PC-9 (cell line): ENCODE data around the gene TGM6. TPM values are rescaled to one million over a fixed set of nuclear protein-coding genes. Genes with fewer than 3 reads are reported as not detected.

ENCODE experiments used
- BruUV-seq: library from RNA; stranded (reverse); fragments of 400-500 nt; replicated peaks from 2 replicates; lab custom pipeline; 2021; lab: Mats Ljungman, UMichigan
- CTCF ChIA-PET: fragments of 300-600 bp; sonication (Branson Sonifier 250); formaldehyde crosslinking; loops from one replicate; lab custom pipeline; 2022; ENCODE audit warnings: antibody characterized with exemption; lab: Charles Lee
- POLR2A ChIA-PET: fragments of 300-600 bp; sonication (Branson Sonifier 250); formaldehyde crosslinking; loops from one replicate; lab custom pipeline; 2022; ENCODE audit warnings: antibody characterized with exemption; ENCODE audit not compliant: unreplicated experiment; lab: Charles Lee
- DNase-seq, 2 experiments: peaks; one replicate each; pipeline versions ENCODE4 v3.0.0 to v3.0.0-alpha.2; 2015 to 2022; ENCODE audit warnings: mixed read lengths in 1 of 2
- H2AFZ ChIP-seq: fragments of 200-600 bp; sonication (generic); 2 replicates; pipeline ENCODE4 v1.8.1; 2017; ENCODE audit warnings: antibody characterized with exemption
- H3F3A ChIP-seq: fragments of 200-600 bp; sonication (generic); 2 replicates; pipeline ENCODE4 v1.8.1; 2017; ENCODE audit warnings: antibody characterized with exemption, mild to moderate bottlenecking, low read depth; ENCODE audit not compliant: insufficient read depth
- H3K27ac ChIP-seq: fragments of 200-600 bp; sonication (generic); 2 replicates; pipeline ENCODE4 v1.6.1; 2016; ENCODE audit warnings: mixed run types
- H3K27me3 ChIP-seq: fragments of 200-600 bp; sonication (generic); 2 replicates; pipeline ENCODE4 v1.6.1; 2016; ENCODE audit warnings: low read depth, mixed run types; ENCODE audit not compliant: insufficient read depth
- H3K36me3 ChIP-seq: fragments of 200-600 bp; sonication (generic); 2 replicates; pipeline ENCODE4 v1.6.1; 2016; ENCODE audit warnings: low read depth, mixed run types
- H3K4me1 ChIP-seq: fragments of 200-600 bp; sonication (generic); replicated peaks from 2 replicates; pipeline ENCODE4 v1.6.1; 2016; ENCODE audit warnings: mixed run types; ENCODE audit not compliant: insufficient read depth
- H3K4me2 ChIP-seq: fragments of 200-600 bp; sonication (generic); 2 replicates; pipeline ENCODE4 v1.6.1; 2017; ENCODE audit warnings: mixed run types
- H3K4me3 ChIP-seq: fragments of 200-600 bp; sonication (generic); 2 replicates; pipeline ENCODE4 v1.6.1; 2016; ENCODE audit warnings: mixed run types
- H3K79me2 ChIP-seq: fragments of 200-600 bp; sonication (generic); 2 replicates; pipeline ENCODE4 v1.6.1; 2017; ENCODE audit warnings: low read depth, mixed run types
- H3K9me2 ChIP-seq: fragments of 200-600 bp; sonication (generic); 2 replicates; pipeline ENCODE4 v1.8.1; 2017; ENCODE audit warnings: mild to moderate bottlenecking; ENCODE audit not compliant: insufficient read depth
- H3K9me3 ChIP-seq: fragments of 200-600 bp; sonication (generic); 2 replicates; pipeline ENCODE4 v1.8.1; 2016; ENCODE audit warnings: low read depth; ENCODE audit not compliant: insufficient read depth
- H4K20me1 ChIP-seq: fragments of 200-600 bp; sonication (generic); 2 replicates; pipeline ENCODE4 v1.8.1; 2017; ENCODE audit not compliant: insufficient read depth
- EZH2 ChIP-seq: fragments of 200-600 bp; sonication (generic); IDR thresholded peaks from 2 replicates; pipeline ENCODE4 v1.8.0; 2017; ENCODE audit warnings: antibody characterized with exemption, low read depth
- intact Hi-C: fragments of 100-400 bp; cut with micrococcal nuclease; formaldehyde crosslinking; loops from one replicate; pipeline ENCODE4 v1.10.0; 2022; ENCODE audit not compliant: unreplicated experiment
- total RNA-seq: library from RNA; stranded (reverse); gene quantifications from 2 replicates; pipeline ENCODE4 v1.2.3, GENCODE V29; 2021
- TF ChIP-seq, protein P1 (sequence below): fragments of 200-600 bp; sonication (generic); conservative IDR thresholded peaks from 2 replicates; pipeline ENCODE4 v1.6.1; 2017; ENCODE audit warnings: mixed run types, antibody characterized with exemption, mild to moderate bottlenecking, moderate library complexity

The TGM6 gene
- total RNA-seq, 1 experiment from 2014 or later = not detected

DNA sequence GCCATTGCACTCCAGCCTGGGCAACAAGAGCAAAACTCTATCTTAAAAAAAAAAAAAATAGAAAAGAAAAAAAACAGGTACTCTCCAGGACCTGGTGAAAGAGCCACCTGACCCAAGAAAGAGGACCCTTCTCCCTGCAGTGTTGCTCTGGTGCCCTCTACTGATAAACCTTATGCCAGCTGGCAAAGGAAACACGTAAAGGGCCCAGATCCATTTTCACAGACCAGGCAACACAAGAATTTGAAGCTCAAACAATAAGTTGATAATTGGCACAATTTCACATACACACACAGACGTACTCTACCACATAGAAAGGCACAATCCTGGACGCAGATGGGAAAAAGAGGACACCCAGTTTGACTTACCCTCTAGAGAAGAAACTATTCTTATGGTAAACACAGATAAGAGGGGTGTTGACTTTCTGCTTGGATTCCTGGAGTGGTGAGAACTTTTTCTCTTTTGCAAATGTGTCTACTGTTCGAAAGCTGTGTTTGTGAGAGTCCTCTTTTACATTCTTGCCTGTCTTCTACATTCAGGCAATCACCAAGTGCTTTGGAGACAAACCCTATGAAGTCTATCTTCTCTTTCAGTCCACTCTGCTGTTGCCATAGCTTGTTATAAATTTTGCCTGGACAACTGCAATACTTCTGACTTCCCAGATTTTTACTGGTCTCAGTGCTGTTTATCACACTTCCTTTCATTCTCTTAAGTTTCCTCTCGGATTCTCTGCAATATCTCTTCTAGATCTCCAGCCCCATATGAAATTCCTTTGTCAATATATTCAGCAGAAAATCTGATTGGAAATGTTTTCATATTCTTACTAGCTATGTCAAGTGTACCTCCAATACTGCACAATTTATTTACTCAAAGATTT is 96.3 kb downstream of the TGM6 start:
- no peaks in the 10 kb centered on the region for H3K79me2 ChIP-seq
- H3K36me3 ChIP-seq = no peaks in the 10 kb centered on the region
- no peaks in the 10 kb centered on the region for H3K4me1 ChIP-seq
- TF ChIP-seq, protein P1, sequence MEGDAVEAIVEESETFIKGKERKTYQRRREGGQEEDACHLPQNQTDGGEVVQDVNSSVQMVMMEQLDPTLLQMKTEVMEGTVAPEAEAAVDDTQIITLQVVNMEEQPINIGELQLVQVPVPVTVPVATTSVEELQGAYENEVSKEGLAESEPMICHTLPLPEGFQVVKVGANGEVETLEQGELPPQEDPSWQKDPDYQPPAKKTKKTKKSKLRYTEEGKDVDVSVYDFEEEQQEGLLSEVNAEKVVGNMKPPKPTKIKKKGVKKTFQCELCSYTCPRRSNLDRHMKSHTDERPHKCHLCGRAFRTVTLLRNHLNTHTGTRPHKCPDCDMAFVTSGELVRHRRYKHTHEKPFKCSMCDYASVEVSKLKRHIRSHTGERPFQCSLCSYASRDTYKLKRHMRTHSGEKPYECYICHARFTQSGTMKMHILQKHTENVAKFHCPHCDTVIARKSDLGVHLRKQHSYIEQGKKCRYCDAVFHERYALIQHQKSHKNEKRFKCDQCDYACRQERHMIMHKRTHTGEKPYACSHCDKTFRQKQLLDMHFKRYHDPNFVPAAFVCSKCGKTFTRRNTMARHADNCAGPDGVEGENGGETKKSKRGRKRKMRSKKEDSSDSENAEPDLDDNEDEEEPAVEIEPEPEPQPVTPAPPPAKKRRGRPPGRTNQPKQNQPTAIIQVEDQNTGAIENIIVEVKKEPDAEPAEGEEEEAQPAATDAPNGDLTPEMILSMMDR = no peak
- no peak for TF ChIP-seq EZH2
- no peaks in the 10 kb centered on the region for H3K9me2 ChIP-seq
- ChIA-PET CTCF (interaction anchor here (0.6 kb wide), 1 partner anchor 58 kb away, joined by 3 read pairs; no protein-coding TSS in a partner anchor), POLR2A (interaction anchor here (0.6 kb wide), 1 partner anchor 443 kb away, joined by 4 read pairs; no protein-coding TSS in a partner anchor)
- no peaks in the 10 kb centered on the region for H3K27me3 ChIP-seq
- no peaks in the 10 kb centered on the region for H3F3A ChIP-seq
- intact Hi-C loops = no loop called here
- DNase-seq = no peak
- H3K4me3 ChIP-seq = no peak overlapping the region
- no peak overlapping the region for H3K27ac ChIP-seq
- BruUV-seq = no TSS peak
- H4K20me1 ChIP-seq = no peaks in the 10 kb centered on the region
- H2AFZ ChIP-seq = no peak overlapping the region
- no peaks in the 10 kb centered on the region for H3K9me3 ChIP-seq
- no peak overlapping the region for H3K4me2 ChIP-seq

GRCh38 chr20:2480381-2480780 is 99.7 kb downstream of the TGM6 start:
- H3K9me3 ChIP-seq = no peaks in the 10 kb centered on the region
- ChIA-PET CTCF (no interaction called here), POLR2A (no interaction called here)
- no TSS peak for BruUV-seq
- H3K4me3 ChIP-seq = no peak overlapping the region
- H3K36me3 ChIP-seq = no peaks in the 10 kb centered on the region; the same call in 1 of the 2 replicates
- no peak overlapping the region for H2AFZ ChIP-seq
- no peak overlapping the region for H3K4me2 ChIP-seq
- H3K27me3 ChIP-seq = no peaks in the 10 kb centered on the region
- no peaks in the 10 kb centered on the region for H3K4me1 ChIP-seq
- H3K27ac ChIP-seq = no peak overlapping the region
- H3F3A ChIP-seq = no peaks in the 10 kb centered on the region
- no peak for DNase-seq
- TF ChIP-seq, protein P1 = no peak
- no peak for TF ChIP-seq EZH2
- intact Hi-C loops = no loop called here
- no peaks in the 10 kb centered on the region for H4K20me1 ChIP-seq
- H3K79me2 ChIP-seq = no peaks in the 10 kb centered on the region
- H3K9me2 ChIP-seq = no peaks in the 10 kb centered on the region

Other genes starting within 250 kb of the TGM6 start
- gene TGM3, start 84.9 kb upstream of the TGM6 start, total RNA-seq = not detected in 2 replicates
- gene SNRPB, start 89.9 kb downstream of the TGM6 start, total RNA-seq = 310 and 349 TPM in 2 replicates
- gene ZNF343, start 128.0 kb downstream of the TGM6 start, total RNA-seq = 10.0 and 11.9 TPM in 2 replicates
- gene TMC2, start 155.7 kb downstream of the TGM6 start, total RNA-seq = not detected in 2 replicates